SIG-M5 (cell line): ENCODE data around the gene LAPTM4A.
"Not testable (repeated sequence)": the region's sequence is repeated elsewhere in the genome, so short reads cannot be mapped to it uniquely, and the experiment has no call there.

Experiments used
- DNase-seq: peaks from one replicate; lab custom pipeline; 2025; lab: John Stamatoyannopoulos, UW

Gene LAPTM4A

DNA sequence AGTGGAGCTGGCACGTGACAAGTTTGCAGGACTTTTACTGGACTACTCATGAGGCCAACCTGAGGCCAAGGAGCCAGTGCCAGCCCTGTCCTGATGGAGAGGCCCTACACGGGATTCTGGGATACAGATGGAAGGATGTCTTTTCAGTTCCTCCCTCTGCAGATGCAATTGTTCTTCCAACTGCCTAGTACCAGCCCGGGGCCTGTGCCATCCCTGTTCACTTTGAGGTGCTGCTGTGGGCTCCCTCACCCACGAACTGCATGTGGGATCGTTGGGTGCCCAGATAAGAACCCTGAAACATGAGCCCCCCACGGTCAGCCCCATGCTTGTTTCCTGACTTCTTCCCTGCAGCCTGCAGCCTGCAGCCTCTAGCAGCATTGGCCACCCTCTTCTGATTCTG is 25.3 kb upstream of the LAPTM4A start:
- no peak for DNase-seq

DNA sequence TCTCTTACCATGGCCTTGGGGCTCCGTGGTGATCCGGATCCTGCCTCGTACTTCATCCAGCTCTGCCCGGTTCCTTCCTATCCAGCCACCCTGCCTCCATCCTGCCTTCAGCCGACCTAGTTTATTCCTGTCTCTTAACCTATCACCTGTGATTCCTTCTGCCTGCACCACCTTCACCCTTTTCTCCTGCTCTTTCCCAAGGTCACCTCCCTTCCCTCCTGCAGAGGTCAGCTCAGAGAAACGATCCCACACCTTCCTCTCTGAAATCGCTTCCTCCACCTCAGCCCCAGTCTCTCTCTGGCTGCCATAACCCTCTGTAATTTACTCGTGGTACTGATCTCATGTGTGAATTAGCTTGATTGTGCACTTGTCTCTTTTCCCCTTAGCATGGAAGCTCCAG is 23.5 kb upstream of the LAPTM4A start:
- no peak for DNase-seq

DNA sequence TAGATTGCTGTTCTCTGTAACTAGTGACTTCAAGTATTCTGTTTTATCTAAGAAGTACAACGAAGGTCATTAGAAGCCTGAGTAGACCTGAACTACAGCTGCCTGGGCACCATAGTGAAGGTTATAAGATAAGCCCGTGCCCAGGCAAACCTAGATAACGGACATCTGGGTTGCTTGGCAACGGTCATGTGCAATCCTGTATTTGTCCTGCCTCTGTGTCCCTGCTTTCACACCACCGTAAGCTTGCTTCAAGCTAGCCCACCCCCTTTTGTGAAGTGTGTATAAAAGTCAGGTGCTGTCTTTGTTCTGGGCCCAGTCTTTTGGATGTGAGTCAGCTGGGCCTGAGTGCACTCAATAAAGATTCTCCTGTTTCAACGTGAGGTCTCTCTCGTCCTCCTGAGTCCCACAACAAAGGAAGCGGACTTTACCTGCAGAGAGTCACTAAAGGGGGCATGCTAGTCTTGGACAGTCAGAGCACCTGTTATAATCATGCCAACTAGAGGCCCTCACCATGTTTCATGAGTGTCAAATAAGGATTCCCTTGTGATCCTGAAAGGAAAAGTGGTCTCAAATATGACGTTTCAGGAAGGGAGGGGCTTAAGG is 22.7 kb upstream of the LAPTM4A start:
- not testable (repeated sequence) for DNase-seq

DNA sequence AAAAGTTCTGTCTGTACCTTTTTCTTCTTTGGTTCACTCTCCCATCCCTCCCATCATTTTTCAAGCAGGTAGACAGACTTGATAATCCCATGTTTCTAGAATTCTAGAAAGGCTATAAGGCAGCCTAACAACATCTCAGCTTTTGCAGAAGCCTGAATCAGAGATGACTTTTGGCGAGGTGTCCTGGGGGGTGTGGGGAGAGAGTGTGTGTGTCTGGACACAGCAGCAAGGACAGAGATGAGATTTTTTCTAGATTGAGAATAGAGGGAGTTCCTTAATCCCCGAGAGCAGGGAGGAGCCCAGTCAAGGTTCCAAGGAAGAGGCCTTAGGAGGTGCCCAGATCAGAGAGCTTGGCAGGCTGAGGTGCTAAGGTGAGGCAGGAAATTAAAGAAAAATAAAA is 22.0 kb upstream of the LAPTM4A start:
- no peak for DNase-seq

DNA sequence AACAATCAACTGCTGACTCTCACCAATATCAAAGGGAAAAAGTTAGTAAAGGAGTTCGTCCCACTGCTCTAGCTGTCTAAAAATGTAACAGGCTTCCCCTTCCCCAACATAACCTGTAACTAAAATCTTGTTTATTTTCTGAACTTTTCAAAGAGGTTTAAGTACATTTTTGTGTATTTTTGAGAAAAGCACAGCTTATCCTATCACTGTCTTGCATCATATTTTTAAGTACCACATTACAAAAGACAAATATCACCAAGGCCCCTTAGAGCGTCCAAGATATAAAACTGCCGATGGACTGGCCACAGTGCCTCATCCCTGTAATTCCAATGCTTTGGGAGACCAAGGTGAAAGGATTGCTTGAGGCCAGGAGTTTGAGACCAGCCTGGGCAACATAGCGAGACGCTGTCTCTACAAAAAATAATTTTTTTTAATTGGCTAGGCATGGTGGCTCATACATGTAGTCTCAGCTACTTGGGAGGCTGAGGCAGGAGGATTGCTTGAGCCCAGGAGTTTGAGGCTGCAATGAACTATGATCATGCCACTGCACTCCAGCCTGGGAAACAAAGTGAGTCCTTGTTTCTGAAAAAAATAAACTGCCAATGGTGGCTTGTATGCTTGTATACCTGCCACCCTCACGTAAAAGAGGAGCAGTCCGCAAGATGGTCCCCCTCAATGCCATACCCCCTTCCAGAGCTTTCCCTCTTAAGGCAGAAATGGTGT is 21.2 kb upstream of the LAPTM4A start:
- DNase-seq: no peak

DNA sequence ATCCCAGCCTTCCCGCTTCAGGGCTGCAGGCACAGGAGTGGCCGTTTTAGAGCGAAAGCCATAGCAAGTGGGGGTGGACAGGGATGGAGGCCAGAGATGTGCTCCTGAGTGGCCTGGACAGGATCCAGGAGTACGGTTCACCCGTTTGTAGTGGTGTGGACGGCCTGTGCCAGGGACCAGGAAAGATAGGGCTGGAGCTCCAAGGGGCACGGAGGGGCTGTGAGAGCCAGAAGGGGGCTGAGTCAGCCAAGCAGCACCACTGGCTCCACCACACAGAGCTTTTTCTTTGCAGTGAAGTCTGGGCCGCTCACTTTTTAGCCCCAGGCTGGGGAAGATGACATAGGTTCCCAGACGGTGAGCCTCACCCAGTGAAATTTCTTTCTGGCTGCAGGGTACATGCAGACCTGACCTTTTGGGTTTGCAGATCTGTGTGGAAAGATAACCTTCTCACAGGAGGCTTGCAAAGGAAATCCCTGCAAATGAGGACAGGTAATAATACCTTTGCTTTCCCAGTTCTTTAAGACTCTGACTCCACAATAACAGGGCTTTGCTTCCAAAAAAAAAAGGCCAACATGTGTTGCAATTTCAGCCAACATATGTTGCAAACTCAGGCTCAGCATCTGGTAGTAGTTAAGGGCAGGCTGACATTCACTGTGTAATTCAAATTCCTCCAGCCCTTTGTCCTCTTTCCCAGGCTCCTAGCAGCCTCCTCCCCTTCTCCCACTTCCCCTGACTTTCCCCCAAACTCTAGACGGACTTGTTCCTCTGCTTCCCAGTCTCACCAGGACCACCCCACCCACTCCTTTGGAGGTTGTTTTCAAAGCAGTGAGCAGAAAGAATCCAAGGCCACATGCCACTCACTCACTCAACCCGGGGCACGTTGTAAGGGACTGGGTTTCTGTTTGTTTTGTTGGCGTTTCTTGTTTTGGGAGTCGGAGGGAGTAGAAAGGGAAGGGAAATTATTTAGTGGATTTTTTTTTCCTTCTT is 20.3 kb upstream of the LAPTM4A start:
- DNase-seq: no peak

DNA sequence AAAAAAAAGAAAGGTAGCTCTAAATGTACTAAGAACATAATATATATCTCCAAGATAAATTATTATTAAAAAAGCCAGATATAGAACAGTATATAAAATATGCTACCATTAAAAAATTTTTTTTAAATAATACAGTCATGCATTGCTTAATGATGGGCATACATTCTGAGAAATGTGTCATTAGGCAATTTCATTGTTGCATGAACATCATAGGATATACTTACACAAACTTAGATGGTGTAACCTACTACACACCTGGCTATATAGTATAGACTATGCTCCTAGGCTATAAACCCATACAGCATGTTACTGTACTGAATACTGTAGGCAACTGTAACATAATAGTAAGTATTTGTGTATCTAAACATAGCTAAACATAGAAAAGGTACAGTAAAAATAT is 18.3 kb upstream of the LAPTM4A start:
- DNase-seq: no peak

DNA sequence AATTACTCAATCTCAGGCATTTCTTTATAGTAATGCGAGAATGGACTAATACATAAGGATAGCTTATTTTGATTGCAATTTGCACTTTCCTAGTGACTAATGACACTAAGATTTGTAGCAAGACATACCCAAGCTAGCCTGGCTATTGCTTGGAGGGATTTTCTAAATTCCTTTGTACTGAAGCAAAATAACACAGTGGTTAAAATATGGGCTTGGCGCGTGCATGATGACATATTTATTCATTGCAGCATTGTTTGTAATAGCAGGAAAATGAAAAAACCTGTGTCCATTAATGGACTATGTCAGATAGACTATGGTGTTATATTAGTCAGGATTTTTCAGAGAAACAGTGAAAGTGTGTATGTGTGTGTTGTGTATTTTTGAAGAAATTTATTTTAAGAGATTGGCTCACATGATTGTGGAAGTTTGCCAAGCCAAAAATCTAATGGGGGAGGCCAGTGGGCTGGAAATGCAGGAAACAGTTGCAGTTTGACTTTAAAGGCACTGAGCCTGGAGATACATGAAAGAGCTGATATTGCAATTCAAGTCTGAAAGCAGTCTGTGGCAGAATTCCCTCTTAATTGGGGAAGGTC is 16.7 kb upstream of the LAPTM4A start:
- no peak for DNase-seq

DNA sequence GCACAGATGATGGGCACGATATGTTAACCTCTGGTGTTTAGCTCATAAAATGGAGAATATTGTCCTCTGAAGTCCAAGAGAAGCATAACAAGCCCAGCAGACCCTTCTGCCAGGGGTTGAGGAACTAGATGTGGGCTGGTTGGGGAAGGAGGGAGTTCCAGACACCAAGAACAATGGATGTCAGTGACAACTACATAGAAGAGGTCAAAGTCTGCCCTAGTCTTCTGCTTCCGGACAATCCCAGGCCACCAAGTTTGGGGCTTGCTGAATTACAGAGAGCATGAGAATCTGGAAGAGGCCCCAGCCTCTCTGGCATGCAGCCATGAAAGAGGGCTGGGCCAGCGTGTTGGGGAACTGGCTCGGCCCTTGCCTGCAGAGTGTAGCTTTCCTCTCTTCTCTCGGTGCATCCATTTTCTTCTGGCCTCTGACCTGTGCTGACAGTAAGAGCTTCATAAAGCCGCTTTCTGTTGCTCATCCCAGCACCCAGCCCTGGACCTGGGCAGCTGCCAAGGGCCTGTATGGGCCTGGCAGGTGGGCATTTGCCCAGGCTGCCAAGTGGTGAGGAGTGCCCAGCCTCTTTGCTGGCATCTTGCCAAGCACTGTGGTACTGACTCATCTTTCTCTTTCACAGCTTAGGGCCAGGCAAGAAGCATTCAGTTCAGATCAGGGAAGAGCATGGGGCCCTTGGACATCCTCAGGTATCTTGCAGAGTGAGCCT is 14.6 kb upstream of the LAPTM4A start:
- DNase-seq: no peak

DNA sequence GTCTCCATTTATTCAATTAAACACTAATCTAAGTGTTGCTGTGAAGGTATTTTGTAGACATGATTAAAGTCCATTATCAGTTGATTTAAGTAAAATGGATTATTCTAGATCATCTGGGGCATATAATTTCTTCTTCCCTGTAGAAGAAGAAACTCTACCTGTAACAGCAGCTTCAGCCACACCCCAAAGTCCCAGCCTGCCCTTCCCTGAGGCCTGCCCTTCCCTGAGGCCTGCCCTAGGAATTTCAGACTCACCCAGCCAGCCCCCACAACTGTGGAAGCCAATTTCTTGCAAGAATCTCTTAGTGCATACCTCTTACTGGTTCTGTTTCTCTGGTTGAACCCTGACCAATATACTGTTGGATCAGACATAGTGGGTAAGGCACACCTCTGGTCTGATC is 13.4 kb upstream of the LAPTM4A start:
- no peak for DNase-seq

DNA sequence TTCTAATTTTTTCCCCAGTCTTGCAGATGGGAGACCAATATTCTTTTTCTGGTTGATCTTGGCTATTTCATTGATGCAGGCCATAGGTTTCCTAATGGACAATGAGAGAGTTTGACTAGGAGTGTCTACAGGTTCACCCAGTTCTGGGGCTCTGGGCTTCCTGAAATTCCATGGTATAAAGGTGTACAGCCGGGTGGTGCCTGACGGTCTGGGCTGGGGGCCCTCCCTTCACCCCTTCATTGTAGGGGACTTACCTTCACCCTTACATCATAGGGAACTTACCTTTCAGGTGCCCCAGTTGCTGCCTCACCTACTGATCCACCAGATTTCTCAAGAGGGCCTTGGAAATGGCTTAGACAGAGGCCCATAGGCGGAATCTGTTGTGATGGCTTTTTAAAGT is 13.0 kb upstream of the LAPTM4A start:
- no peak for DNase-seq

DNA sequence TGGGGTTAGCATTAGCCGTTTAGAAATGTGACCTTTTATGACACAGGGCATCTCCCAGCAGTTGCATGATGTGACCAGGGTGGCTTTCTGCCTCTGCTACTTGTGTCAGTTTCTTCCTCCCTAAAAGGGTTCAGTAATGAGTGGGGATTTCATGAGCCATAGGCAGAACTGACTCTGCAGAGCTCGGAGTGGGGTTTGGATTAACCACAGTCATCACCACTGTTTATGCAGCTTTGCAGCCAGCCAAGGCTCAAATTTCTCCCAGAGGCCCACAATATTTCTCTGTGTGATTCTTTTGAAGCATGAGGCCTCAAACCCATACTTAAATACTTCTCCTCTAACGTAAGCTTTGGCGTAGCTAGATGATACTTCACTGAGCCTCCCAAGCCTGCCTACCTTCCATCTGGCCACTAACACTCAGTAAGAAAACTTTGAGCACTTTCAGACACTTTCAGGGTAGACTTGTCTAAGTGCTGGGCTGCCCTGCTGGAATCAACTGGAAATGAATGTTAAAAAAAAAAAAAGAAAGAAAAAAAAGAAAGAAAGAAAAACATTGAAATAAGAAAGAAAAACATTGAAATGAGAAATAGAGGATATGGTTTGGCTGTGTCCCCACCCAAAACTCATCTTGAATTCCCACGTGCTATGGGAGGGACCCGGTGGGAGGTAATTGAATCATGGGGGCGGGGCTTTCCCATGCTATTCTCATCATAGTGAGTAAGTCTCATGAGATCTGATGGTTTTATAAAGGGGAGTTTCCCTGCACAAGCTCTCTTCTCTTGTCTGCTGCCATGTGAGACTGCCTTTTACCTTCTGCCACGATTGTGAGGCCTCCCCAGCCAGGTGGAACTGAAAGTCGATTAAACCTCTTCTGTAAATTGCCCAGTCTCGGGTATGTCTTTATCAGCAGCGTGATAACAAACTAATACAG is 11.5 kb upstream of the LAPTM4A start:
- DNase-seq: no peak

DNA sequence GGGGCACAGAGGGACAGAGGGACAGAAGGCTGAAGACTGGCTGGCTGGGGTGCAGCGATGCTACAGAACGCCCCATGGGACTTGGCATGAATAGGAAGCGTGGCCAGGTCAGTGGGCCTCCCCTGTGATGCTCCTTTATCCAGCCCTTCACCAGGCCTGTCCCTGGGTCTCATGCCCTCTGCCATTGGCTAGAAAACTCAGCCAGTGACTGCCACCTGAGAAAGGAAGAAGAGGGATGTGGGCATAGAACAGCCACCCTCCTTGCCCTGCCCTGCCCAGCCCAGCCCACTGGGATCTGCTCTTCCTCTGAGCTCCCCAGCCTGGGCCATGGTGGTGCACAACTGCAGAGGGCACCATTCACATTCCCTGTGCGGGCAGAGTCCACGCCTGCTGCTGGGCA is 10.5 kb upstream of the LAPTM4A start:
- DNase-seq: no peak

DNA sequence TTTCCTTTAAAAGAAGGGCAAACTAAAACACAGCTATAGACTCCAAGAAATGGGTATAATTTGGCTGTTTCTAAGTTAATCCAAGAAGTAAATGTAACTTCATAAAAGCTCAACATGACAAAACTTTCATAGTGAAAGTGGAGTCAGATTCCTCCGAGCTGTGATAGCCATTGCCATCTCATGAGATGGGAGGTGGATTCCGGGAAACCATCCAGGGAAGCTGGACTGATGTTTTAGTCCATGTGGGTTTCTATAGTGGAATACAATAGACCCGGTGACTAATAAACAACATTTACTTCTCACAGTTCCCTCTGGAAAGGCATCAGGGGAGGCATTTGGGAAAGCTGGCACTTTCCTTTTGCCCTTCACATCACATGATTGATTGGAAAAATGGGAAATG is 10.0 kb upstream of the LAPTM4A start:
- DNase-seq: no peak

DNA sequence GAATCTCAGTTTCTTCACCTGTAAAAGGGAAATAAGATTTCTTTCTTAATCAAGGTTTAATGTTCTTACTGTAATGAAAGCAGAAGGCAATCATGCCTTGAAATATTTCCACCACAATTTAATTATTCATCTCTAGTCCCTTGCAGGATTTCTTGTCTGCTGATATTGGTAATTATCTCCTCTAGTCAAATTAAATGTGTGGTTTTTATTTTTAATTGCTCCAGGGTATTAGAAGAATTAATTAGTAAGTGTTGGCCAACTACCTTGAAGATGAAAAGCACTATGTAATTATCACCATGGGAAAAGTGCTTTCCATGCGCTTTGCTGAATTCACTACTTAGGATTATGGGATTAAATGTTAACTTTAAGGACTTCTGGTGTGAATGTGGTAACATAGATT is 8.7 kb upstream of the LAPTM4A start:
- no peak for DNase-seq

DNA sequence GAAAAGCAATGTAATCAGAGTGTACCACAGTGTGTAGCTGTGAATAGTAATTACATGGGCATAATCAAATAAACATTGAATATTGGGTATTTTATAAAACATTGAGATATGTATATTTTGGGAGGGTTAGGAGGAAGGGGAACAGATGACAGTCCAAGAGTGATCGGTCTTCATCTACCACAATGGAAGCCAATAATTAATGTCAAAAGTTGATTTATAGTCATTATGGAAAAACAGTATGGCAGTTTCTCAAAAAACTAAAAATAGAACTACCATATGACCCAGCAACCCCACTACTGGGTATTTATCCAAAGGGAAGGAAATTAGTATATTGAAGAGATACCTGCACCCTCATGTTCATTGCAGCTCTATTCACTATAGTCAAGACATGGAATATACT is 5.8 kb upstream of the LAPTM4A start:
- no peak for DNase-seq

DNA sequence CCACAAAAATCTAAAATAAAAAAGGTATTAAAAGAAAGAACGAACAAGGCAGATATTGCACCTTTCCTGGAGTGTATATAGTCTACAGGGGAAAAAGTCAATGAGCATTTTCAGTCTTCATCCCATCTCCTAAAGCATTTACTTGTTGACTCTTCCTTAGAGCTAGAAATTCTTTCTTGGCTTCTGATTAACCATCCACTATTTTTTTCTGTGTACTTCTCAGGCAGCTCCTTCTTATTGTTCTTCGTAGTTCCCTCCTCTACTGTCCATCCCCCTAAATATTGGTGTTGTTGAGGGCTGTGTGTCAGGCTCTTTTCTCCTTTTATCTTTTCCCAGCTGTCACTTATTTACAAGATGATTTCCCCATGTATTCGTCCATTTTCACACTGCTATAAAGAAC is 3.5 kb upstream of the LAPTM4A start:
- no peak for DNase-seq

DNA sequence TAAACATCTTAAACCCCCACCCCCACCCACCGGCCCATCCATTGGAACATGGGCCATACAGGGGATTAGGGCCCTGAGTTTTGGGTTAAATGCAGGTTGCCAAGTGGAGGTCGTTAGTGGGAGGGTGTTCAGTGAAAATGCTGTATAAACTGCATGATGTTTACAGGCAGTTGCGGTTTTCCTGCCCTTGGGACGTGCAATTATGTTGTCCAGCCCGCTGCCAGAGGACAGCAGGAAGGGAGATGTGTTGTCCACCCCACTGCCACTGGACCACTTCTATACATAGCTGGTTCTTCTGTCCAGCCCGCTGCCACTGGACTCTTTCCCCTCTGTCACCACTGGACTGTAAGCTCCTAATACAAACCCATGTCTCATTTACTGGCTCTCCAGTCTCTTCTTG is 2.7 kb upstream of the LAPTM4A start:
- DNase-seq: no peak

DNA sequence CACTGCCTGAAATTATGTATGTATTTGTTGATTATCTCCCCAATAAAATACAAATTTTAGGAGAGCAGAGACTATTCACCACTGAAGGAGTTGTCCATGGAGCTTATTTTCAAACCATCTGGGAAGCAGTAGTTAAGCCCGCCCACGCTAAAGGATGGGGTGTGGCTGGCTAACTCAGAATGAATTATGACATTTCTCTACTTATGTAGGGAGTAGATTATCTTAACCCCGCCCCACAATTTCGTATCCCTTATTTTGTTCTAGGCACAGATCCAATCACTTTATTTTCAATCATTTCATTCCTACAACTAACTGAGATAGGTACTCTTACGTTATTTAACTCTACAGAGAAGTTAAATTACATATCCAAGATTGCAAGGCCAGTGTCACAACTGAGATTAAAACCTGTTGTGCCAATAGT is 1.4 kb upstream of the LAPTM4A start:
- DNase-seq: no peak

DNA sequence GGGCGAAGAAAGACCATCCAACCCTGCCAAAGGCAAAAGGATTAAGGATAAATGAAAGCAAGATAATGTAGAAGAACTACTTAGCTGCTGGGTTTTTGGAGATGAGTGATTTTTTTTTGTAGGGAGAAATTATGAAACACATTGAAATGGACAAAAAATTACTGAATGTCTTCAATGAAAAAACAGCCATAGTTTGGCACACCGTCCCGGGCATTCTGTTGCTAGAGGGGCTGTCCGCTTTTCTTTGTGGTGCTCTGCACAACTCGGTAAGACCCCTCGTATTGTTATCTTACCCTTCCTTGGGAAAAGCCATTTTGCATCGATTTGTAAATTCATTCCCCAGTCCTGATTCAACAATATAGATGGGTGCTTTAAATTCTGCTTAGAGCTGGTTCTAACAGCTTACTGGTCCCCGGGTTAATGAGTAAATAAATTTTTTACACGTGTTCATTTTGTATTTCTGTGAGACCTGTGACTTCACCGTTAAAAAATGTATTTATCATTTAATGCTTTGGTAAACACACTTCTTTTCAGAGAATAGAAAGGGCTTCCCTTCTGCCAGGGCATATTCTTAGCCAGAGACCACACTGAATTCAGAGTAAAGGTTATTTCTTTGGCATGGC is 912 bp upstream of the LAPTM4A start:
- no peak for DNase-seq
